Activated naive CD8-positive, alpha-beta T cell treated with anti-CD3 and anti-CD28 coated beads, Interleukin-2, amount 10 ng/mL, durations not matched to agents 7 days and 5 days (primary cell): ENCODE results near the gene ERP44. TPM values are rescaled to one million over a fixed set of nuclear protein-coding genes. Genes with fewer than 3 reads are reported as not detected.
A peak's percentile ranks its signal among the peaks of the same experiment; 100 is the strongest.

Source experiments
- ATAC-seq: fragments of 150-1000 bp; cut with Tn5 transposase; one replicate; pipeline ENCODE4 v1.10.0; 2021; ENCODE audit warnings: low read depth, moderate library complexity
- POLR2A ChIA-PET: fragments of 350-600 bp; sonication (Branson Sonifier 250); formaldehyde crosslinking; loops from one replicate; lab custom pipeline; 2021; ENCODE audit warnings: antibody characterized with exemption; lab: Charles Lee
- DNase-seq: peaks from one replicate; pipeline ENCODE4 v3.0.0; 2021
- H3K27ac Mint-ChIP-seq: one replicate; pipeline ENCODE4 v1.8.0; 2022; ENCODE audit warnings: mild to moderate bottlenecking, mixed read lengths
- H3K27me3 Mint-ChIP-seq: one replicate; pipeline ENCODE4 v1.8.0; 2022; ENCODE audit warnings: mild to moderate bottlenecking, moderate library complexity, mixed read lengths
- H3K36me3 Mint-ChIP-seq: one replicate; pipeline ENCODE4 v1.8.0; 2021; ENCODE audit warnings: mild to moderate bottlenecking, mixed read lengths
- H3K4me1 Mint-ChIP-seq: one replicate; pipeline ENCODE4 v1.8.0; 2021; ENCODE audit warnings: mixed read lengths
- H3K4me3 Mint-ChIP-seq: one replicate; pipeline ENCODE4 v1.8.0; 2022; ENCODE audit warnings: mild to moderate bottlenecking, moderate library complexity, mixed read lengths
- H3K9me3 Mint-ChIP-seq: one replicate; pipeline ENCODE4 v1.8.0; 2021; ENCODE audit warnings: mixed read lengths
- total RNA-seq, 2 experiments: library from RNA; stranded (reverse); gene quantifications; one replicate each; pipeline ENCODE4 v1.2.3, GENCODE V29; 2021

Gene ERP44
- total RNA-seq, 2 experiments from 2014 or later, result 14.4 to 15.2 TPM

DNA sequence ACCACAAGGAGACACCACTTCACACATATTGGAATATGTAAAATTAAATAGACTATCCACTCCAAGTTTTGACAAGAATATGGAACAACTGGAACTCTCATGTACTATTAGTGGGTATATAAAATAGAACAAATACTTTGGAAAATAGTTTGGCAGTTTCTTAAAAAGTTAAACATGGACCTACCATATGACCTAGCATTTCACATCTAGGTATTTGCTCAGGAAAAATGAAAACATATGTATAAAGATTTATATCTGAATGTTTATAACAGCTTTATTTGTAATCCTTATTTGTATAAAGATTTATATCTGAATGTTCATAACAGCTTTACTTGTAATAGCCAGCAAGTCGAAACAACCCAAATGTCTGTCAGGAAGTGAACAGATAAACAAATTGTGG lies 49.2 kb downstream of the ERP44 start:
- Mint-ChIP-seq H3K4me3 (no peak overlapping the region), H3K9me3 (no peaks in the 10 kb centered on the region), H3K4me1 (no peaks in the 10 kb centered on the region), H3K27ac (no peak overlapping the region), H3K27me3 (no peaks in the 10 kb centered on the region), H3K36me3 (peaks cover 31% of the 10 kb centered on the region)
- POLR2A ChIA-PET, result no interaction called here
- ATAC-seq, result no peak
- DNase-seq, result no peak

- Mint-ChIP-seq H3K27me3 (no peaks in the 10 kb centered on the region), H3K27ac (no peak overlapping the region), H3K9me3 (peaks cover 14% of the 10 kb centered on the region), H3K4me3 (no peak overlapping the region), H3K4me1 (peaks cover 12% of the 10 kb centered on the region), H3K36me3 (peaks cover 68% of the 10 kb centered on the region)
- no peak for ATAC-seq
- DNase-seq, result no peak
- POLR2A ChIA-PET, result no interaction called here
Measured at GRCh38 chr9:100038472-100038871, 60.3 kb downstream of the ERP44 start.

DNA sequence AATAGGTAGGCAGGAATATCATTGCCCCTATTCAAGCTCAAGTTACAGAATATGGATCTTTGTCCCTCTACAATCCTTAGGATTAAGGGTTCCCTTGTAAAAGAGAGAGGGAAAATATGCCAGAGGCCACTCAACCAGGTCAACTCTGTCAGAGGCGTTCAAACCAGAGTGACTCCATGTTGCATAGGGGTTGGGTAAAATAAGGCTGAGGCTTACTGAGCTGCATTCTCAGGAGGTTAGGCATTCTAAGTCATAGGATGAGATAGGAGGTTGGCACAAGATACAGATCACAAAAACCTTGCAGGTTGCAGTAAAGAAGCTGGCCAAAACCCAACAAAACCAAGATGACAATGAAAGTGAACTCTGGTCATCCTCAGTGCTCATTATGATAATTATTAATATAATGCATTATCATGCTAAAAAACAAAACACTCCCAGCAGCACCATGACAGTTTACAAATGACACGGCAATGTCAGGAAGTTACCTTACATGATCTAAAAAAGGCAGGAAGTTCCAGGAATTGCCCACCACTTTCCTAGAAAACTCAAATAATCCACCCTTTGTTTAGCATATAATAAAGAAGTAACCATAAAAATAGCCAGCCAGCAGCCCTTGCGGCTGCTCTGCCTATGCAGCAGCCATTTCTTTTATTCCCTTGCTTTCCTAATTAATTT lies 64.8 kb downstream of the ERP44 start:
- no peaks in the 10 kb centered on the region for H3K27me3 Mint-ChIP-seq
- H3K9me3 Mint-ChIP-seq, result peaks cover 7% of the 10 kb centered on the region

DNA sequence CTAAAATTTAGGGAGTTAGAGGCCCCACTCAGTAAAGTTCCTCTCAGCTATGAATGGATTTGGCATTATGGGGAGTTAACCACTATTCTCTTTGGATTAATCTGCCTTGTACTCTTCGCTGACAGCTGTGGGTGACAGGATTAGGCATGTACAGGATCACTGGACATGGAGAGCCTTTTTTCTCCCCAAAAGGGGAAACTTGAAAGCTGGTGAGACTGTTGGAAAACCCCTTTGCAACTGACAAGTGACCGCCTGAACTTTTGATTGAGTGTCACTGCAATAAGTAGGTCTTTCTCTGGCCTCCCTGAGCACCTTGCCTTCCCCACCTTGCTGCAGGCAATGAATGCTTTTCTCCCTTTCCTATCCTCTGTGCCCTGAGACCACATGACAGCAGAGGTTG lies 68.3 kb downstream of the ERP44 start:
- Mint-ChIP-seq H3K9me3 (peaks cover 6% of the 10 kb centered on the region), H3K4me3 (no peak overlapping the region), H3K27me3 (no peaks in the 10 kb centered on the region), H3K4me1 (peaks cover 17% of the 10 kb centered on the region), H3K36me3 (peaks cover 23% of the 10 kb centered on the region), H3K27ac (no peak overlapping the region)
- POLR2A ChIA-PET, result no interaction called here
- ATAC-seq (no peak), DNase-seq (no peak)

More for the DNA sequence above, 64.8 kb downstream of the ERP44 start:
- Mint-ChIP-seq H3K27ac (no peak overlapping the region), H3K4me3 (no peak overlapping the region), H3K36me3 (peaks cover 48% of the 10 kb centered on the region), H3K4me1 (peaks cover 13% of the 10 kb centered on the region)
- POLR2A ChIA-PET, result no interaction called here
- ATAC-seq (peak; percentile 22), DNase-seq (no peak)

DNA sequence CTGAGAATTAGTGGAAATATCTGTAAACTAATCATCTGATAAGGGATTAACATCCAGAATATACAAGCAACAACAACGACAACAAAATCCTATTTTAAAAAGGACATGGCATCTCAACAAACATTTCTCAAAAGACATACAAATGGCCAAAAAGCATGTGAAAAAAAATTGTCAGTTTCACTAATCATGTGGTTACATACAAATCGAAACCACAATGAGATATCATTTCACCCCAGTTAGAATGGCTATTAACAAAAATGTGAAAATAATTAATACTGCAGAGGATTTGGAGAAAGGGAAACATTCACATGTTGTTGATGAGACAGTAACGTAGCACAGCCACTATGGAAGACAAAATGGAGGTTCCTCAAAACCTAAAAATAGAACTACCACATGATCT lies 69.5 kb downstream of the ERP44 start:
- Mint-ChIP-seq H3K27me3 (no peaks in the 10 kb centered on the region), H3K27ac (no peak overlapping the region), H3K4me1 (peaks cover 9% of the 10 kb centered on the region), H3K9me3 (peaks cover 6% of the 10 kb centered on the region), H3K36me3 (peaks cover 22% of the 10 kb centered on the region), H3K4me3 (no peak overlapping the region)
- DNase-seq (no peak), ATAC-seq (no peak)
- POLR2A ChIA-PET, result no interaction called here

DNA sequence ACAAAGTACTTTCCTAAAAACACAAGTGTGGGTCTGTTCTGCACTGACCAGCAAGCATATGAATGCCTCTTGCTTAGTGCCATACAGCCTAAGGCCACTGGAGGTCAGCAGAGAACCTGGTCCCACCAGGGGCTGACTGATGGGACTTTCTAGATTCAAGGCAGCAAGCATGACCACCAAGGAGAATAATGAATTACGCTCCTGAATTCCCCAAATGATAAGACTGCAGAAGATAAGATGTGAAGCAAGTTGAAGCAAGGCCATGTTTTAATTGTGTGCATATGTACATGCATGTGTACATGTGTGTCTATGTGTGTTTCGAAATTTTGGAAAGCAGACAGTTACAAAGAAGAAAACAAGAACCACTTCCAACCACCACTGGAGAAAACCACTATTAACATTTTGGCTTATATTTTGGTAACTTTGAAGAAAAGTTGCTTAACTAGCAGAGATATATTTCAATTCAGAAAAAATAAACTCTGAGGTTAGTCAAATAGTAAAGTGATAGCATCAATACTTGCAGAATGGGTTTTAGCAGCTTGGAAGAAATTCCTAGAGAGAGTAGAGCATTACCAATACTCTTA lies 70.5 kb downstream of the ERP44 start:
- POLR2A ChIA-PET, result no interaction called here
- Mint-ChIP-seq H3K4me3 (no peak overlapping the region), H3K27me3 (no peaks in the 10 kb centered on the region), H3K4me1 (peaks cover 5% of the 10 kb centered on the region), H3K9me3 (peaks cover 2% of the 10 kb centered on the region), H3K36me3 (peaks cover 14% of the 10 kb centered on the region), H3K27ac (no peak overlapping the region)
- DNase-seq (peak; percentile 53), ATAC-seq (peak; percentile 92)

DNA sequence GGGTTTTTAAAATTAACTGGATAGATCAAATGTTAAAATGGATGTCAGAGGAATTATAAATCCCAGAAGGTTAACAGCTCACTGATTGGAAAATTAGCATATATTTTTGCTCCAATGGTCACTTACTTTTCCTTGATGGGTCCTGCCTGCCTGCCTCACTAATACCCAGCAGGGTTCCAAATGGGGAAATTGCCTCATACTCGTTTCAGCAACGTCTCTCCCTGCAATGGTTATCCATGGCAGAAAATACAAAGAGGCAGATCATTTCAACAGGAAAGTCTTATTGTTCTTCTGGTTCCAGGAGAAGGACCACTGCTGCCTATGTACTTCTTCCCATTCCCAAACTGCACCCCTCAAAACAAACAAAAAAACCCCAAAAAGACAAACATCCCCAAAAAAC lies 71.3 kb downstream of the ERP44 start:
- H3K36me3 Mint-ChIP-seq, result peaks cover 8% of the 10 kb centered on the region
- POLR2A ChIA-PET, result no interaction called here
- ATAC-seq (no peak), DNase-seq (no peak)
- peaks cover 5% of the 10 kb centered on the region for H3K4me1 Mint-ChIP-seq
- H3K27ac Mint-ChIP-seq, result no peak overlapping the region
- no peak overlapping the region for H3K4me3 Mint-ChIP-seq
- H3K9me3 Mint-ChIP-seq, result peaks cover under 1% of the 10 kb centered on the region
- no peaks in the 10 kb centered on the region for H3K27me3 Mint-ChIP-seq

- DNase-seq, result no peak
- H3K27me3 Mint-ChIP-seq, result no peaks in the 10 kb centered on the region
- peaks cover 14% of the 10 kb centered on the region for H3K36me3 Mint-ChIP-seq
- H3K4me1 Mint-ChIP-seq, result no peaks in the 10 kb centered on the region
- H3K9me3 Mint-ChIP-seq, result no peaks in the 10 kb centered on the region
- no peak for ATAC-seq
- no peak overlapping the region for H3K27ac Mint-ChIP-seq
- POLR2A ChIA-PET, result no interaction called here
- H3K4me3 Mint-ChIP-seq, result no peak overlapping the region
Measured at GRCh38 chr9:100021931-100022330, 76.9 kb downstream of the ERP44 start.

- H3K4me3 Mint-ChIP-seq, result no peak overlapping the region
- H3K9me3 Mint-ChIP-seq, result no peaks in the 10 kb centered on the region
- no peak for ATAC-seq
- POLR2A ChIA-PET, result no interaction called here
- H3K36me3 Mint-ChIP-seq, result peaks cover 15% of the 10 kb centered on the region
- no peaks in the 10 kb centered on the region for H3K4me1 Mint-ChIP-seq
- no peaks in the 10 kb centered on the region for H3K27me3 Mint-ChIP-seq
- no peak for DNase-seq
- H3K27ac Mint-ChIP-seq, result no peak overlapping the region
Measured at GRCh38 chr9:100020121-100020795, 78.5 kb downstream of the ERP44 start.

- Mint-ChIP-seq H3K27me3 (no peaks in the 10 kb centered on the region), H3K36me3 (peaks cover 10% of the 10 kb centered on the region), H3K4me1 (no peaks in the 10 kb centered on the region), H3K4me3 (no peak overlapping the region), H3K9me3 (no peaks in the 10 kb centered on the region), H3K27ac (no peak overlapping the region)
- ATAC-seq (no peak), DNase-seq (no peak)
- POLR2A ChIA-PET, result no interaction called here
Measured at GRCh38 chr9:100019541-100019940, 79.3 kb downstream of the ERP44 start.

- H3K4me1 Mint-ChIP-seq, result peaks cover 1% of the 10 kb centered on the region
- DNase-seq, result no peak
- H3K36me3 Mint-ChIP-seq, result peaks cover 13% of the 10 kb centered on the region
- no peak overlapping the region for H3K27ac Mint-ChIP-seq
- ATAC-seq, result no peak
- no peaks in the 10 kb centered on the region for H3K27me3 Mint-ChIP-seq
- H3K9me3 Mint-ChIP-seq, result peaks cover 2% of the 10 kb centered on the region
- POLR2A ChIA-PET, result no interaction called here
- H3K4me3 Mint-ChIP-seq, result no peak overlapping the region
Measured at GRCh38 chr9:100014846-100015245, 84.0 kb downstream of the ERP44 start.

- DNase-seq (no peak), ATAC-seq (no peak)
- Mint-ChIP-seq H3K36me3 (peaks cover 10% of the 10 kb centered on the region), H3K4me3 (no peak overlapping the region), H3K27ac (no peak overlapping the region), H3K27me3 (no peaks in the 10 kb centered on the region), H3K9me3 (peaks cover 2% of the 10 kb centered on the region), H3K4me1 (peaks cover 1% of the 10 kb centered on the region)
- POLR2A ChIA-PET, result no interaction called here
Measured at GRCh38 chr9:100013573-100013972, 85.2 kb downstream of the ERP44 start.

- peaks cover 2% of the 10 kb centered on the region for H3K9me3 Mint-ChIP-seq
- H3K4me1 Mint-ChIP-seq, result peaks cover 1% of the 10 kb centered on the region
- H3K4me3 Mint-ChIP-seq, result no peak overlapping the region
- peaks cover 10% of the 10 kb centered on the region for H3K36me3 Mint-ChIP-seq
- DNase-seq (no peak), ATAC-seq (no peak)
- no peak overlapping the region for H3K27ac Mint-ChIP-seq
- H3K27me3 Mint-ChIP-seq, result no peaks in the 10 kb centered on the region
- POLR2A ChIA-PET, result no interaction called here
Measured at GRCh38 chr9:100012279-100012678, 86.5 kb downstream of the ERP44 start.
